Mucosa of stomach (tissue), 1 donor: ENCODE data around the gene CILP2.

Experiments
- H3K27me3 ChIP-seq: one replicate; pipeline ENCODE4 v1.7.0; 2013; ENCODE audit warnings: mild to moderate bottlenecking, low read length; ENCODE audit not compliant: control insufficient read depth, insufficient read depth
- H3K36me3 ChIP-seq: one replicate; pipeline ENCODE4 v1.7.0; 2013; ENCODE audit warnings: low read length; ENCODE audit not compliant: control insufficient read depth, insufficient read depth
- H3K4me1 ChIP-seq: one replicate; pipeline ENCODE4 v1.7.0; 2013; ENCODE audit warnings: mild to moderate bottlenecking, low read length; ENCODE audit not compliant: control insufficient read depth, insufficient read depth
- H3K4me3 ChIP-seq: one replicate; pipeline ENCODE4 v1.7.0; 2013; ENCODE audit warnings: low read length
- H3K9ac ChIP-seq: one replicate; pipeline ENCODE4 v1.7.0; 2013; ENCODE audit warnings: mild to moderate bottlenecking, low read length, moderate library complexity
- H3K9me3 ChIP-seq: one replicate; pipeline ENCODE4 v1.7.0; 2013; ENCODE audit warnings: mild to moderate bottlenecking, low read length, moderate library complexity; ENCODE audit not compliant: control insufficient read depth
- donor health status: Pancreatic carcinoma.

Gene CILP2

GRCh38 chr19:19594381-19594780 lies 56.3 kb downstream of the CILP2 start:
- Histone ChIP-seq H3K9ac (no peak overlapping the region), H3K36me3 (no peaks in the 10 kb centered on the region), H3K9me3 (no peaks in the 10 kb centered on the region), H3K4me1 (peaks cover 38% of the 10 kb centered on the region), H3K4me3 (no peak overlapping the region), H3K27me3 (no peaks in the 10 kb centered on the region)

GRCh38 chr19:19595171-19595701 lies 57.2 kb downstream of the CILP2 start:
- Histone ChIP-seq H3K4me3 (no peak overlapping the region), H3K36me3 (no peaks in the 10 kb centered on the region), H3K4me1 (peaks cover 37% of the 10 kb centered on the region), H3K9me3 (no peaks in the 10 kb centered on the region), H3K9ac (peak overlapping the region; percentile 17), H3K27me3 (no peaks in the 10 kb centered on the region)
